ENCODE data around the gene SLC25A20.

Gene SLC25A20

GRCh38 chr3:48879307-48879993 lies 19.2 kb downstream of the SLC25A20 start:
- Histone ChIP-seq H3K4me1 (ENCODE audit: insufficient read depth, insufficient read length) (no peaks in the 10 kb centered on the region), H3K9ac (ENCODE audit: insufficient read length, low read depth) (no peak overlapping the region), H3K36me3 (ENCODE audit: insufficient read depth, insufficient read length, low read length) (no peaks in the 10 kb centered on the region), H3K9me3 (ENCODE audit: insufficient read depth, low read length) (no peaks in the 10 kb centered on the region), H3K4me3 (ENCODE audit: insufficient read length, low read depth) (no peak overlapping the region), H3K27me3 (ENCODE audit: insufficient read depth, insufficient read length) (no peaks in the 10 kb centered on the region)
- TF ChIP-seq SUZ12 (IDR thresholded peaks at IDR 0.05; ENCODE audit: extremely low read depth, insufficient read depth, insufficient read length) (no peak), YY1 (IDR thresholded peaks at IDR 0.05; ENCODE audit: insufficient read depth, insufficient read length) (no peak), ZNF274 (IDR thresholded peaks at IDR 0.05; ENCODE audit: low read depth, low read length) (no peak)
- DNase-seq (ENCODE audit: low read depth, low spot score) = no peak

GRCh38 chr3:48877671-48878070 lies 21.0 kb downstream of the SLC25A20 start:
- no peaks in the 10 kb centered on the region for H3K4me1 ChIP-seq (ENCODE audit: insufficient read depth, insufficient read length)
- H3K36me3 ChIP-seq (ENCODE audit: insufficient read depth, insufficient read length, low read length) = no peaks in the 10 kb centered on the region
- no peak overlapping the region for H3K9ac ChIP-seq (ENCODE audit: insufficient read length, low read depth)
- DNase-seq (ENCODE audit: low read depth, low spot score) = no peak
- no peak overlapping the region for H3K4me3 ChIP-seq (ENCODE audit: insufficient read length, low read depth)
- no peaks in the 10 kb centered on the region for H3K27me3 ChIP-seq (ENCODE audit: insufficient read depth, insufficient read length)
- TF ChIP-seq YY1 (IDR thresholded peaks at IDR 0.05; ENCODE audit: insufficient read depth, insufficient read length) (no peak), SUZ12 (IDR thresholded peaks at IDR 0.05; ENCODE audit: extremely low read depth, insufficient read depth, insufficient read length) (no peak), ZNF274 (IDR thresholded peaks at IDR 0.05; ENCODE audit: low read depth, low read length) (no peak)
- no peaks in the 10 kb centered on the region for H3K9me3 ChIP-seq (ENCODE audit: insufficient read depth, low read length)

GRCh38 chr3:48863122-48863521 lies 35.6 kb downstream of the SLC25A20 start:
- DNase-seq (ENCODE audit: low read depth, low spot score) = no peak
- H3K36me3 ChIP-seq (ENCODE audit: insufficient read depth, insufficient read length, low read length) = peaks cover 5% of the 10 kb centered on the region
- no peak overlapping the region for H3K9ac ChIP-seq (ENCODE audit: insufficient read length, low read depth)
- H3K27me3 ChIP-seq (ENCODE audit: insufficient read depth, insufficient read length) = no peaks in the 10 kb centered on the region
- TF ChIP-seq ZNF274 (IDR thresholded peaks at IDR 0.05; ENCODE audit: low read depth, low read length) (no peak), YY1 (IDR thresholded peaks at IDR 0.05; ENCODE audit: insufficient read depth, insufficient read length) (no peak), SUZ12 (IDR thresholded peaks at IDR 0.05; ENCODE audit: extremely low read depth, insufficient read depth, insufficient read length) (no peak)
- H3K4me3 ChIP-seq (ENCODE audit: insufficient read length, low read depth) = no peak overlapping the region
- H3K4me1 ChIP-seq (ENCODE audit: insufficient read depth, insufficient read length) = no peaks in the 10 kb centered on the region
- no peaks in the 10 kb centered on the region for H3K9me3 ChIP-seq (ENCODE audit: insufficient read depth, low read length)

GRCh38 chr3:48859206-48859605 lies 39.5 kb downstream of the SLC25A20 start:
- H3K9me3 ChIP-seq (ENCODE audit: insufficient read depth, low read length) = no peaks in the 10 kb centered on the region
- no peaks in the 10 kb centered on the region for H3K27me3 ChIP-seq (ENCODE audit: insufficient read depth, insufficient read length)
- TF ChIP-seq YY1 (IDR thresholded peaks at IDR 0.05; ENCODE audit: insufficient read depth, insufficient read length) = no peak
- TF ChIP-seq ZNF274 (IDR thresholded peaks at IDR 0.05; ENCODE audit: low read depth, low read length) = no peak
- TF ChIP-seq SUZ12 (IDR thresholded peaks at IDR 0.05; ENCODE audit: extremely low read depth, insufficient read depth, insufficient read length) = no peak
- H3K4me3 ChIP-seq (ENCODE audit: insufficient read length, low read depth) = no peak overlapping the region
- peaks cover 5% of the 10 kb centered on the region for H3K36me3 ChIP-seq (ENCODE audit: insufficient read depth, insufficient read length, low read length)
- H3K9ac ChIP-seq (ENCODE audit: insufficient read length, low read depth) = no peak overlapping the region
- H3K4me1 ChIP-seq (ENCODE audit: insufficient read depth, insufficient read length) = no peaks in the 10 kb centered on the region
- DNase-seq (ENCODE audit: low read depth, low spot score) = no peak

- Histone ChIP-seq H3K9me3 (ENCODE audit: insufficient read depth, low read length) (no peaks in the 10 kb centered on the region), H3K4me3 (ENCODE audit: insufficient read length, low read depth) (no peak overlapping the region), H3K4me1 (ENCODE audit: insufficient read depth, insufficient read length) (no peaks in the 10 kb centered on the region), H3K9ac (ENCODE audit: insufficient read length, low read depth) (no peak overlapping the region), H3K27me3 (ENCODE audit: insufficient read depth, insufficient read length) (no peaks in the 10 kb centered on the region), H3K36me3 (ENCODE audit: insufficient read depth, insufficient read length, low read length) (peaks cover 5% of the 10 kb centered on the region)
- DNase-seq (ENCODE audit: low read depth, low spot score) = no peak
- TF ChIP-seq ZNF274 (IDR thresholded peaks at IDR 0.05; ENCODE audit: low read depth, low read length) (no peak), YY1 (IDR thresholded peaks at IDR 0.05; ENCODE audit: insufficient read depth, insufficient read length) (no peak), SUZ12 (IDR thresholded peaks at IDR 0.05; ENCODE audit: extremely low read depth, insufficient read depth, insufficient read length) (no peak)
These were observed 40.0 kb downstream of the SLC25A20 start for GRCh38 chr3:48858709-48859108.

- Histone ChIP-seq H3K9me3 (ENCODE audit: insufficient read depth, low read length) (no peaks in the 10 kb centered on the region), H3K9ac (ENCODE audit: insufficient read length, low read depth) (no peak overlapping the region), H3K4me3 (ENCODE audit: insufficient read length, low read depth) (no peak overlapping the region), H3K4me1 (ENCODE audit: insufficient read depth, insufficient read length) (no peaks in the 10 kb centered on the region), H3K36me3 (ENCODE audit: insufficient read depth, insufficient read length, low read length) (peaks cover 5% of the 10 kb centered on the region), H3K27me3 (ENCODE audit: insufficient read depth, insufficient read length) (no peaks in the 10 kb centered on the region)
- DNase-seq (ENCODE audit: low read depth, low spot score) = no peak
- no peak for TF ChIP-seq YY1 (IDR thresholded peaks at IDR 0.05; ENCODE audit: insufficient read depth, insufficient read length)
- no peak for TF ChIP-seq ZNF274 (IDR thresholded peaks at IDR 0.05; ENCODE audit: low read depth, low read length)
- no peak for TF ChIP-seq SUZ12 (IDR thresholded peaks at IDR 0.05; ENCODE audit: extremely low read depth, insufficient read depth, insufficient read length)
These were observed 41.0 kb downstream of the SLC25A20 start for GRCh38 chr3:48857641-48858040.

- DNase-seq (ENCODE audit: low read depth, low spot score) = no peak
These were observed 42.2 kb downstream of the SLC25A20 start for GRCh38 chr3:48856469-48856868.

More at GRCh38 chr3:48856469-48856868, 42.2 kb downstream of the SLC25A20 start:
- Histone ChIP-seq H3K9ac (ENCODE audit: insufficient read length, low read depth) (no peak overlapping the region), H3K4me1 (ENCODE audit: insufficient read depth, insufficient read length) (no peaks in the 10 kb centered on the region), H3K27me3 (ENCODE audit: insufficient read depth, insufficient read length) (no peaks in the 10 kb centered on the region), H3K9me3 (ENCODE audit: insufficient read depth, low read length) (no peaks in the 10 kb centered on the region), H3K4me3 (ENCODE audit: insufficient read length, low read depth) (no peak overlapping the region), H3K36me3 (ENCODE audit: insufficient read depth, insufficient read length, low read length) (peaks cover 5% of the 10 kb centered on the region)
- no peak for TF ChIP-seq SUZ12 (IDR thresholded peaks at IDR 0.05; ENCODE audit: extremely low read depth, insufficient read depth, insufficient read length)
- no peak for TF ChIP-seq YY1 (IDR thresholded peaks at IDR 0.05; ENCODE audit: insufficient read depth, insufficient read length)
- TF ChIP-seq ZNF274 (IDR thresholded peaks at IDR 0.05; ENCODE audit: low read depth, low read length) = no peak
